ENCODE results near the gene TECR.
"Not testable (repeated sequence)": the region's sequence is repeated elsewhere in the genome, so short reads cannot be mapped to it uniquely, and the experiment has no call there.

Gene TECR

DNA sequence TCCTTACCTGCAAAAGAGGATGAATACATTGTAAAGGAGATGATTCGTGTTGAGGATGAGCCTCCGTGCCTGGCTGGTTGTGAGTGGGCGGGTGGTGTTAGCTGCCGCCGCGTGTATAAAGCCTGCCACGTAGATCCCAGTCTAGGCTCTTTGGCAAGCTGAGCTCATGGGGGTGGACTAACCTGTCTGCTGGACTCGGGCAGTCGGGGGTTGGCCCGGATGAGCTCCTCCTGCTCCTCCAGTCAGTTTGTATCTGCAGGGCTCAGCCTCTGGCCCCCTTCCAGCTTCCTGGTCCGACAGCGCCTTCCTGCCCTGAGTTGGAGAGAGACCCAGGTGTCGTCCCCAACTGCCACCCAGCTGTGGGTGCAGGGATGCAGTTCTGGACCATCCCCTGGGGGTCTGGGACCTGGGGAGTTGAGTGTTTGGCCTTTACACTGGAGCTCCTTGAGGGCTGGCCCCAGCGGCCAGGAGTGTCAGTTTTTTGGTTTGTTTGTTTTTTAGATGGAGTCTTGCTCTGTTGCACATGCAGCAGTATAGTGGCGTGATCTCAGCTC lies 20.9 kb downstream of the TECR start:
- DNase-seq: no peak
- H3K4me3 ChIP-seq (ENCODE audit: low read depth, low read length): no peak overlapping the region
- no peaks in the 10 kb centered on the region for H3K27me3 ChIP-seq (replicated peaks)
- no peaks in the 10 kb centered on the region for H3K36me3 ChIP-seq (replicated peaks)
- in situ Hi-C loops (cut with HindIII; ENCODE audit: low pct_ligation_motif_present, low sequenced_read_pairs): no loop called here
- no peak overlapping the region for H3K27ac ChIP-seq
- TF ChIP-seq, protein P1, sequence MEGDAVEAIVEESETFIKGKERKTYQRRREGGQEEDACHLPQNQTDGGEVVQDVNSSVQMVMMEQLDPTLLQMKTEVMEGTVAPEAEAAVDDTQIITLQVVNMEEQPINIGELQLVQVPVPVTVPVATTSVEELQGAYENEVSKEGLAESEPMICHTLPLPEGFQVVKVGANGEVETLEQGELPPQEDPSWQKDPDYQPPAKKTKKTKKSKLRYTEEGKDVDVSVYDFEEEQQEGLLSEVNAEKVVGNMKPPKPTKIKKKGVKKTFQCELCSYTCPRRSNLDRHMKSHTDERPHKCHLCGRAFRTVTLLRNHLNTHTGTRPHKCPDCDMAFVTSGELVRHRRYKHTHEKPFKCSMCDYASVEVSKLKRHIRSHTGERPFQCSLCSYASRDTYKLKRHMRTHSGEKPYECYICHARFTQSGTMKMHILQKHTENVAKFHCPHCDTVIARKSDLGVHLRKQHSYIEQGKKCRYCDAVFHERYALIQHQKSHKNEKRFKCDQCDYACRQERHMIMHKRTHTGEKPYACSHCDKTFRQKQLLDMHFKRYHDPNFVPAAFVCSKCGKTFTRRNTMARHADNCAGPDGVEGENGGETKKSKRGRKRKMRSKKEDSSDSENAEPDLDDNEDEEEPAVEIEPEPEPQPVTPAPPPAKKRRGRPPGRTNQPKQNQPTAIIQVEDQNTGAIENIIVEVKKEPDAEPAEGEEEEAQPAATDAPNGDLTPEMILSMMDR (IDR thresholded peaks at IDR 0.05; ENCODE audit: low read depth, low read length, missing control alignments): no peak

DNA sequence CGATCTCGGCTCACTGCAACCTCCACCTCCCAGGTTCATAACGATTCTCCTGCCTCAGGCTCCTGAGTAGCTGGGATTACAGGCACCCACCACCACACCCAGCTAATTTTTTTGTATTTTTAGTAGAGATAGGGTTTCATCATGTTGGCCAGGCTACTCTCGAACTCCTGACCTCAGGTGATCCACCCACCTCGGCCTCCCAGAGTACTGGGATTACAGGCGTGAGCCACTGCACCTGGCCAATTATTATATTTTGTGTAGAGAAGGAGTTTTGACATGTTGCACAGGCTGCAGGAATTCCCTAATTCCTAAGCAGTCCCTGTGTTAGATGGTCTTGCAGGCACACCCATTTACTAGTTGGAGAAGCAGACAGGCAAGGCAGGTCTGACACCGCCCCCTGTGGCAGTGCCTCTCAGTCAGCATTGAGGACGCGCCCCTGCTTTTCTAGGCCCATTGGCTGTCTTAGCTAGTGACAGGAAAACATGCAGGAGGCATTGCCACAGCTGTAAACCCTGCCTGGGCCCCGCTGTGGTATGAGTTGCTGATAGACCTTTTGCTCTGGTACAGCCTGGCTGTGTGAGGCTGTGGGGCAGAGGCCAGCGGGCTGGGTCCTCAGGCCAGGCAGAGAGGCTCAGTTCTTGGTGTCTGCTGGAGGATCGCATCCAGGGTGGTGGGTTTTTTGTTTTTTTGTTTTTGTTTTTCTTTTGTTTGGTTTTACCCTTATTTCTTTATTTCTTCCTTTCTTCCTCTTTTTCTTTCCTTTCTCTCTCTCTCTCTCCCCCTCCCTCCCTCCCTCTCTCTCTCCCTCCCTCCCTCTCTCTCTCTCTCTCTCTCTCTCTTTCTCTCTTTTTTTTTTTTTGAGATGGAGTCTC lies 22.0 kb downstream of the TECR start:
- H3K4me3 ChIP-seq (ENCODE audit: low read depth, low read length); DNase-seq; H3K27ac ChIP-seq; H3K27me3 ChIP-seq (replicated peaks); in situ Hi-C loops (cut with HindIII; ENCODE audit: low pct_ligation_motif_present, low sequenced_read_pairs); H3K36me3 ChIP-seq (replicated peaks): not testable (repeated sequence)
- TF ChIP-seq, protein P1 (IDR thresholded peaks at IDR 0.05; ENCODE audit: low read depth, low read length, missing control alignments): peak; percentile 54

DNA sequence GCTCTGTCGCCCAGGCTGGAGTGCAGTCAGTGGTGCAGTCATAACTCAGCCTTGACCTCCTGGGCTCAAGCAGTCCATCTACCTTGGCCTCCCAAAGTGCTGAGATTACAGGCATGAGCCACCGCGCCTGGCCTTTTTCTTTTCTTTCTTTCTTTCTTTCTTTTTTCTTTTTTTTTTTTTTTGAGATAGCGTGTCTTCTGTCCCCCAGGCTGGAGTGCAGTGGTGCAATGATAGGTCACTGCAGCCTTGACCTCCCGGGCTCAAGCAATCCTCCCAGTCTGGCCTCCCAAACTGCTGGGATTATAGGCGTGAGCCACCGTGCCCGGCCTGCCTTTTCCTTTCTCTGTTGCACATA lies 22.6 kb downstream of the TECR start:
- in situ Hi-C loops (cut with HindIII; ENCODE audit: low pct_ligation_motif_present, low sequenced_read_pairs); H3K4me3 ChIP-seq (ENCODE audit: low read depth, low read length); H3K36me3 ChIP-seq (replicated peaks); H3K27ac ChIP-seq; DNase-seq; H3K27me3 ChIP-seq (replicated peaks): not testable (repeated sequence)

DNA sequence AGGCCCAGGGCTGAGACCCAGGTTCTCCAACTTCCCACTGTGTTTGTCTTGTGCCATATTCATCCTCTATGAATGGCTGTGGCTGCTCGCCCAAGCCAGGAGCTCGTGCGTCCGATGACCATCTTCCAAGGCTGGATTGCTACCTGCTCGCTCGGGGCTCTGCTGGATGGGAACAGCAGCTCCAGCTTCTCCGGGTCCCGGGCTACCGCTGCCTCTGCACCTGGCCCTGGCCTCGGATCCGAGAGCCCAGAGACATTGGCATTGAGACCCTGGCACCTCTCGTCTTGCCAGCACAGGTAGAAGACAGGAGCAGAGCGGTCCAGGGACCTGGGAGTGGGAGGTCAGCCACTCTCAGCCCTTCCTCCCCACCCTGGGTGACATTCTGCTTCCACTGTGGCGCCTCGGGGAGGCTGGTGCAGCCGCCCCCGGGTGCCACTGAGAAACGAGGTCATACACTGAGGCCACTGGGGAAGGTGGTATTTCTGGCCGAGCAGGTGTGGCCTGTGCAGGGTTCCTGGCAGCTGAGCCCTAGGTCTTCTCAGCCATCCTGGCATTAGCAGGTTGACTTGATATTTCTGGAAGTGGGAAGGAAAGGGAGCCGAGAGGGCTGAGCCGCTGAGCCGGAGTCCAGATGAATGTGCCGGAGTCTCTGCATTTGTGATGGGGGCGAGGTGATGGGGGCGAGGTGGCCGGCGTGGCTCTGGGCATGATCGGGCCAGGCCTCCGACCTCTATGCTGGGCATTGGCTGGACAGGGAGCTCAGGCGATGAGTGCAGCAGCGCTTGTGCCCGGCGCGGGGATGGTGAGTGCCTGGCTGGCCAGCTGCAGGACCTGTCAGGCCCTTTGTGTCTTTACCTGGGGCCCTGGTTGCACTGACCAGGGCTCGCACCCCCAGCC lies 23.9 kb downstream of the TECR start:
- Histone ChIP-seq H3K27ac (no peak overlapping the region), H3K27me3 (replicated peaks) (no peaks in the 10 kb centered on the region), H3K4me3 (ENCODE audit: low read depth, low read length) (no peak overlapping the region), H3K36me3 (replicated peaks) (no peaks in the 10 kb centered on the region)
- in situ Hi-C loops (cut with HindIII; ENCODE audit: low pct_ligation_motif_present, low sequenced_read_pairs): no loop called here
- DNase-seq: no peak
- TF ChIP-seq, protein P1 (IDR thresholded peaks at IDR 0.05; ENCODE audit: low read depth, low read length, missing control alignments): no peak

DNA sequence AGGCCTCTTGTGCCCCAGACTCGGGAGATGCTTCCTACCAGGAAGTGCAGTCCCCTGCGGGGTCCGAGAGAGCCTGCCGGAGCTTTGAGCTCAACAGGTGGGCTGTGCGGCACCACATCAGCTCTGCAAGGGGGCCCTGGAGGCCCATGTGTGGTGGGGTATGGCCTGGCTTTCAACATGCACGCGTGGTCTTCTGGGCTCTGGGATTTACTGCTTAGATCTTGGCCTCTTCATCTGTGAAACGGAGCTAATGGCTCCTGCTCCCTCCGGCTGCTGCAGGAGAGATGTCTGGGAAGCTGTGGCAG lies 24.5 kb downstream of the TECR start:
- no peak for DNase-seq
- TF ChIP-seq, protein P1 (IDR thresholded peaks at IDR 0.05; ENCODE audit: low read depth, low read length, missing control alignments): no peak
- H3K27ac ChIP-seq: no peak overlapping the region

DNA sequence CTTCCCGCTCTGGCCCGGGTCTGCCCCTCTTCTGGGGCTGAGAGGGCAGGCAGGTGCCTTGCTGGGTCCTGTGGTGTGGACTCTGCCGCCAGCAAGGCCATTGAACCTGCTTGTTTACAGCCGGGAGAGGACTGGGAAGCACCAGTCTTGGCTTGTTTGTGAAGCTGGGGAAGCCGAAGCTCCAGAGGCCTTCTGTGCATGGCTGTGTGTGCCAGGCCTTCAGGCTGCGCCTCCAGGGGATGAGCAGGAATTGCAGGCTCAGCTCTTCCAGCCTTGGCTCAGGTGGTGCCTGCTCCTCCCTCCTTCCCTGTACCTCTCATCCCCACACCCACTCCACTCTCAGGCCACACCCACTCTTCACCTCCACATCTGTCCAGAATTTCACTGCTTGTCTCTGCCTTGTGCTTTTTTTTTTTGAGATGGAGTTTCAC lies 25.0 kb downstream of the TECR start:
- no peak for DNase-seq
- Histone ChIP-seq H3K36me3 (replicated peaks) (no peaks in the 10 kb centered on the region), H3K27me3 (replicated peaks) (no peaks in the 10 kb centered on the region), H3K4me3 (ENCODE audit: low read depth, low read length) (no peak overlapping the region), H3K27ac (no peak overlapping the region)
- TF ChIP-seq, protein P1 (IDR thresholded peaks at IDR 0.05; ENCODE audit: low read depth, low read length, missing control alignments): no peak
- in situ Hi-C loops (cut with HindIII; ENCODE audit: low pct_ligation_motif_present, low sequenced_read_pairs): no loop called here

More for the DNA sequence above, 24.5 kb downstream of the TECR start:
- H3K36me3 ChIP-seq (replicated peaks): no peaks in the 10 kb centered on the region
- H3K27me3 ChIP-seq (replicated peaks): no peaks in the 10 kb centered on the region
- in situ Hi-C loops (cut with HindIII; ENCODE audit: low pct_ligation_motif_present, low sequenced_read_pairs): no loop called here
- no peak overlapping the region for H3K4me3 ChIP-seq (ENCODE audit: low read depth, low read length)
